ENCODE data around the gene GABBR2.
A peak's percentile ranks its signal among the peaks of the same experiment; 100 is the strongest.

The GABBR2 gene

GRCh38 chr9:98720402-98720801 lies 11.7 kb upstream of the GABBR2 start:
- DNase-seq (ENCODE audit: low spot score), result no peak

- DNase-seq (ENCODE audit: low spot score), result no peak
These were observed 10.3 kb upstream of the GABBR2 start for GRCh38 chr9:98719055-98719454.

GRCh38 chr9:98714833-98715232 lies 6.1 kb upstream of the GABBR2 start:
- DNase-seq (ENCODE audit: low spot score), result no peak

GRCh38 chr9:98712987-98713386 lies 4.3 kb upstream of the GABBR2 start:
- no peak for DNase-seq (ENCODE audit: low spot score)

GRCh38 chr9:98709968-98710965 lies 1.5 kb upstream of the GABBR2 start:
- peak; percentile 44 for DNase-seq (ENCODE audit: low spot score)

- no peak for DNase-seq (ENCODE audit: low spot score)
These were observed 417 bp downstream of the GABBR2 start for GRCh38 chr9:98708103-98708932.

DNA sequence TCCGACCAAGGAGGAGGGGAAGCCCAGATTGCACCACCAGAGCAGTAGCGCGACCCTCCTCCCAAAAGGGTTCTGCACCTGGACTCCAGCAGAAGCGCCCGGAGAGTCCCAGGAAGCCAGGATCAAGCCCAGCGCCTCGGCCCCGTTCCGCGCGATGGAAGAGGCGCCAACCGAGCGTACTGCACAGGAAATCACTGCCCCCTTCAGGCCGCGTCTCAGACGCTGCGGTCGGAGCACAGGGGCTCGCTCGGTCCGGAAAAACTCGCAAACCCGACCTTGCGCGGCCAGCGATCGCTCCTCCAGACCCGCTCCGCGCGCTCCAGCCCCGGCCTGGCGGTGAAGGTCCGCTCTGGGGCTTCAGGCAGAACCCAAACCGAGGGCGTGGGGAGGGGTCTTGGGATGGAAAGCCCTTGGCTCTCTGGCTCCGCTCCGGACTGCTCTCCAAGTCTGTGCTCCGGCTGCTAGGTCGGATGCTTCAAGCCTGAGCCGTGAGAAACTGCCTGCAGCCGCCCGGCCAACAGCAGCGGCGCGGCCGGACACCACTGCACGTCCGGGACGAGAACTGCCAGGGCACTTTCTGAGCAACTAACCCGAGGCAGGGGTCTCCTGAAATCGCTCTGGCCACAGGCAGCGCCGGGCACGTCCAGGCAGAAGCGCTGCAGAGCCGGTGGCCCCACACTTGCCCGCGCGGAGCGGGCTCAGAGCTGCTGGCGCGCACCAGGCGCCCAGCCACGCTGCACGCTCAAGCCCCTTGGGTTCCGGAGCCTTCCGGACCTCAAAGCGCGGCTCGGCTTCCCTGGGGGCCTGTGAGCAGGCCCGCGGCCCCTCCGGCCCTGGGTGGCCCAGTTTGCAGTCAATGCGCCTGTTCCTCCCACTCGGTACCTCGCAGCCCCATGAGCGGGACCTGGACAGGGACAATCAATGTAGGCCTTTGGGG lies 1.3 kb downstream of the GABBR2 start:
- DNase-seq (ENCODE audit: low spot score), result no peak

DNA sequence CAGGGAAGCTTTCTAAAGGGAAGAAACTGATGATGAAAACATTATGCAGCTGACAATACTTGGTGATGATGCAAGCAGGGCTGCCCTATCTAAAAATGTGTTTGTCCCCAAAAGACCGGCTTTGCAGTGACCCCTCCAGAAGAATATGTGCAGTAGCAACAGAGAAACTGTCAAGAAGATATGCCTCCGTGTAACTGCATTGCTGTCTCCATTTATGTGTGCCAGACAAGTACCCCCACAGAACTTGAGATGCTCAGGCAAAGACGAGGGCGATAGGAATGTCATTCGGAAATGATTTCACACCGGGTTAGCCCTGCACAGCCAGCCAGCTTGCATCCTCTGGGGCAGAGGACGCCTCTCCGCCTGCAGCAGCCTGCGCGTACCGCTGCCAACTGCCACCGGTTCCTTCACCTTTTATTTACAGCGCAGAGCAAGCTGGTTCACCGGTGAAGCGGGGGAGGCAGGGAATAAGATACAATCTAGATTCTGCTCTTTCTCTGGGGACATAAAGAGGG lies 2.0 kb downstream of the GABBR2 start:
- no peak for DNase-seq (ENCODE audit: low spot score)

GRCh38 chr9:98702835-98703380 lies 5.8 kb downstream of the GABBR2 start:
- no peak for DNase-seq (ENCODE audit: low spot score)

DNA sequence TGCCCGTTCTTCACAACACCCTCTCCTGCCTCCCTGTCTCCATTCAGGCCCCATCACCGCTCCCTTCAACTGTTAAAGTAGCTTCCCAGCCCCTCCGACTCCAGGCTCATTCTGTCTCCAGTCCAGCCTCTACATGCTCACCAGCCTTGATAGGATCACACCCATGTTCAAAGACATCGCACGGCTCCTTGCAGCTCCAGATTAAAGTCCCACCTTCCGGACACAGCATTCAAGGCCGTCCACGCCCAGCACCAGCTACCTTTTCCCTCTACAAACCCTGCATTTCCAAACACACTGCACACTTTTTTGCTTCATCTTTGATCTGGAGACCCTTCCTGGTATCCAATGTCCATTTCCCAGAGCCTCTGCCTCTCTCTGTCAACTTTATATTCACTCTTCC lies 6.4 kb downstream of the GABBR2 start:
- DNase-seq (ENCODE audit: low spot score), result no peak

DNA sequence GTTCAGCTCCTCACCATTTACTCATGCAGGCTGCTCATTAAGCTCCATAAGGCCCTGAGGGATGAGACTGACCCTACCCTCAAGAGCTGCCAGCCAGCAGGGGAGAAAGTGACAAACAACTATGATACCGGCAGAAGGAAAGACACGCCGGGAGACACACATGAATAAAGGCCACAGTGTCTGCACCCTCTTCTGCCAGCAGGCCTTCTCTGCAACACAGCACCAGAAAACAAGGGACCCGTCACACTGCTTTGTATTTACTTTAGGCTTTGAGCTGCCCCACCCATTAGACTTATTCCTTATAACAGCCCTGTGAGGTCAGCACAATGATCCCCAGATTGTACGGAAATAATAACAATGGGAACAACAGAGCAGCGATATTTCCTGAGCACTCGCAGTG lies 7.2 kb downstream of the GABBR2 start:
- no peak for DNase-seq (ENCODE audit: low spot score)

DNA sequence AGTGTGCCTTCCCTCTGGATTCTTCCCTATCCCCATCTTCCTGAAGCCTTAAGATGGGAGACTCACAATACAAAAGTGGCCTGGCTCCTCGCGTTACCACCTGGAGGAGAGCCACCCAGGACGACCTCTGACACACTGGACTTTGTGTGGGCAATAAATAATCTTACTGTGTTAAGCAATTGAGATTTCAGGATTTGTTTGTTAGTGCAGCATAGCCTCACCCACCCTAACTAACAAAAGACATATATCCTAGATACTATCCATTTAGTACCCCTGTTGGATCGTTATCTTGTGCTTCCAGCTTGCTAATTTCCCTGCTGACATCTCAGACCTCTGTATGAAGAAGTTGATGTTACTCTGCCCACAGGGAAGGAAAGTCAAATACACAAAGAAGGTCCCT lies 7.9 kb downstream of the GABBR2 start:
- no peak for DNase-seq (ENCODE audit: low spot score)

GRCh38 chr9:98698856-98699255 lies 9.9 kb downstream of the GABBR2 start:
- DNase-seq (ENCODE audit: low spot score), result no peak

- DNase-seq (ENCODE audit: low spot score), result no peak
These were observed 13.8 kb downstream of the GABBR2 start for GRCh38 chr9:98694943-98695342.

GRCh38 chr9:98692392-98692791 lies 16.3 kb downstream of the GABBR2 start:
- DNase-seq (ENCODE audit: low spot score), result no peak

DNA sequence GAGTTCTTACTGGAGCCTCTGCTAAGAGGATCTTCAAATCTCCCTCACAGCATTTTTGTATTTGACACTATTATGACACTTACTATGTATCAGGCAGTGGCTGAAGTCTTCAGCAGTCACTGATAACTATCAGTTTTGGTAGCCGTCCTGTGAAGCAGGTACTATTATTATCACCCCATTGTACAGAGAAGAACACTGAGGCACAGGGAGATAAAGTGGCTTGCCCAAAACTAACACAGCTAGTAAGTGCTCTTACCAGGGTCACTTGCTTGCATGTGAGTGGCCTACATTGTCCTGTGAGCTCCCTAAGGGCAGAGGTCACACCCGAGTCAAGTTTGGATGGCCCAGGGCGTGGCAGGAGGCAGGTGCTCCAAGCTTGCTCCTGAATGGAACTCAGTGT lies 16.8 kb downstream of the GABBR2 start:
- no peak for DNase-seq (ENCODE audit: low spot score)

DNA sequence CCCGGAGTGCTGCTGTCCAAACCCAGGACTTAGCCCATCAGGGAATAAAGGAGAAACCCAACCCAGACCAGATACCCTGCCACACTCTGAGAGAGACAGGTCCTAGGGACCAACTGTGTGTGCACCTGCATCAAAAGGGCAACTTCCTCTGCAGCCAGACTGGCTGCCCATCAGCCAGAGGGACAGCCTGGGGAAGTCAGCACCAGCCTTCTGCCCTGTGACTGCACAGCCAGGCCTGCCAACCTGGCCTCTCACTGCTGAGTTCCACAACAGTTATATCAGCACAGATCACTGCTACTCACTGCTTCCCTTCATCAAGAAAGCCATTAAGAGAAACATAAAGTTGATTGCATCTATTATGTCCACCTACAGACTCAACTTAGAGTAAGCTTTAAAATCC lies 18.0 kb downstream of the GABBR2 start:
- DNase-seq (ENCODE audit: low spot score), result no peak

- peak; percentile 20 for DNase-seq (ENCODE audit: low spot score)
These were observed 19.8 kb downstream of the GABBR2 start for GRCh38 chr9:98688710-98689495.

DNA sequence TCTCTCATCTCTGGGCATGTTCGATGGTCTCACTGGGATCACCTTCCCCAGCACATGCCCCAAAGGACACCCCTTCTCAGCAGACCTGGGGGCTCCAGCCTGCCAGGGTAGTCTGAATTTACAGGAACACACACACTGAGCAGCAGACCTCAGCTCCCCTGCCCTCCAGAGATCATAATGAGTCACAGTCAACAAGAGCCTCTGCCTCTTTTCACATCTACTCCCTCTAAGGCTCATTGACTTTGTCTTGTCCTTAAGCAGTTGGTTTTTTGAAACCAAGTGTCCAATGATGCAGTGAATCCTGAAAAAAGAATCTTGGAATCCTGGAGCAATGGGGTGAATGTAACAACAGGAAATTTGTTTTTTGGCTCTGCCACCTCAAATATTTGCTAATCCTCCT lies 20.8 kb downstream of the GABBR2 start:
- no peak for DNase-seq (ENCODE audit: low spot score)
